ENCODE data around the gene FEM1B.
A peak's percentile ranks its signal among the peaks of the same experiment; 100 is the strongest.

FEM1B gene

GRCh38 chr15:68340726-68341671 lies 63.5 kb downstream of the FEM1B start:
- no peak overlapping the region for H3K27ac ChIP-seq (ENCODE audit: poor library complexity, severe bottlenecking)
- no peak for ATAC-seq (ENCODE audit: low read depth)

GRCh38 chr15:68341760-68342725 lies 64.5 kb downstream of the FEM1B start:
- no peak for TF ChIP-seq CTCF (IDR thresholded peaks at IDR 0.05; ENCODE audit: poor library complexity, severe bottlenecking)
- no peak for ATAC-seq (ENCODE audit: low read depth)
- H3K4me3 ChIP-seq (ENCODE audit: severe bottlenecking), result no peak overlapping the region
- no peaks in the 10 kb centered on the region for H3K9me3 ChIP-seq (ENCODE audit: severe bottlenecking)
- no peak overlapping the region for H3K27ac ChIP-seq (ENCODE audit: poor library complexity, severe bottlenecking)
- no peak for DNase-seq (ENCODE audit: low spot score)
- H3K27me3 ChIP-seq (ENCODE audit: insufficient read depth, poor library complexity, severe bottlenecking), result no peaks in the 10 kb centered on the region
- no peaks in the 10 kb centered on the region for H3K36me3 ChIP-seq (ENCODE audit: low read depth)
- H3K4me1 ChIP-seq (ENCODE audit: insufficient read depth, poor library complexity, severe bottlenecking), result peaks cover 18% of the 10 kb centered on the region

More at GRCh38 chr15:68340726-68341671, 63.5 kb downstream of the FEM1B start:
- no peak for DNase-seq (ENCODE audit: low spot score)
- Histone ChIP-seq H3K36me3 (ENCODE audit: low read depth) (no peaks in the 10 kb centered on the region), H3K9me3 (ENCODE audit: severe bottlenecking) (no peaks in the 10 kb centered on the region), H3K4me1 (ENCODE audit: insufficient read depth, poor library complexity, severe bottlenecking) (peaks cover 18% of the 10 kb centered on the region), H3K27me3 (ENCODE audit: insufficient read depth, poor library complexity, severe bottlenecking) (no peaks in the 10 kb centered on the region), H3K4me3 (ENCODE audit: severe bottlenecking) (no peak overlapping the region)
- TF ChIP-seq CTCF (IDR thresholded peaks at IDR 0.05; ENCODE audit: poor library complexity, severe bottlenecking), result no peak

- H3K4me1 ChIP-seq (ENCODE audit: insufficient read depth, poor library complexity, severe bottlenecking), result peaks cover 18% of the 10 kb centered on the region
- DNase-seq (ENCODE audit: low spot score), result no peak
- no peaks in the 10 kb centered on the region for H3K36me3 ChIP-seq (ENCODE audit: low read depth)
- no peaks in the 10 kb centered on the region for H3K27me3 ChIP-seq (ENCODE audit: insufficient read depth, poor library complexity, severe bottlenecking)
- no peaks in the 10 kb centered on the region for H3K9me3 ChIP-seq (ENCODE audit: severe bottlenecking)
- no peak for ATAC-seq (ENCODE audit: low read depth)
- H3K27ac ChIP-seq (ENCODE audit: poor library complexity, severe bottlenecking), result peak overlapping the region; percentile 6
- H3K4me3 ChIP-seq (ENCODE audit: severe bottlenecking), result no peak overlapping the region
- no peak for TF ChIP-seq CTCF (IDR thresholded peaks at IDR 0.05; ENCODE audit: poor library complexity, severe bottlenecking)
Measured at GRCh38 chr15:68343579-68344225, 66.2 kb downstream of the FEM1B start.

- no peak overlapping the region for H3K4me3 ChIP-seq (ENCODE audit: severe bottlenecking)
- ATAC-seq (ENCODE audit: low read depth), result 0 out of 3 replicates have a peak, but pooled peaks have one; percentile 22
- no peaks in the 10 kb centered on the region for H3K36me3 ChIP-seq (ENCODE audit: low read depth)
- H3K27ac ChIP-seq (ENCODE audit: poor library complexity, severe bottlenecking), result no peak overlapping the region
- DNase-seq (ENCODE audit: low spot score), result no peak
- H3K4me1 ChIP-seq (ENCODE audit: insufficient read depth, poor library complexity, severe bottlenecking), result peaks cover 18% of the 10 kb centered on the region
- TF ChIP-seq CTCF (IDR thresholded peaks at IDR 0.05; ENCODE audit: poor library complexity, severe bottlenecking), result no peak
- H3K27me3 ChIP-seq (ENCODE audit: insufficient read depth, poor library complexity, severe bottlenecking), result no peaks in the 10 kb centered on the region
- H3K9me3 ChIP-seq (ENCODE audit: severe bottlenecking), result no peaks in the 10 kb centered on the region
Measured at GRCh38 chr15:68344600-68344999, 67.1 kb downstream of the FEM1B start.

Data from RWPE2 (cell line).